ENCODE data around the gene TRMT2B. TPM values are rescaled to one million over a fixed set of nuclear protein-coding genes. Genes with fewer than 3 reads are reported as not detected.

Gene TRMT2B
- total RNA-seq, 1 donor from 2014 or later: 20.5 TPM

- Mint-ChIP-seq H3K27me3 (no peaks in the 10 kb centered on the region), H3K9me3 (ENCODE audit: low read depth) (peaks cover 17% of the 10 kb centered on the region), H3K4me3 (ENCODE audit: low read depth) (no peak overlapping the region), H3K36me3 (ENCODE audit: insufficient read depth) (no peaks in the 10 kb centered on the region), H3K27ac (no peak overlapping the region), H3K4me1 (ENCODE audit: low read depth) (peaks cover 2% of the 10 kb centered on the region)
- DNase-seq (ENCODE audit: low spot score, unreplicated experiment): no peak
- TF ChIP-seq, protein P1, sequence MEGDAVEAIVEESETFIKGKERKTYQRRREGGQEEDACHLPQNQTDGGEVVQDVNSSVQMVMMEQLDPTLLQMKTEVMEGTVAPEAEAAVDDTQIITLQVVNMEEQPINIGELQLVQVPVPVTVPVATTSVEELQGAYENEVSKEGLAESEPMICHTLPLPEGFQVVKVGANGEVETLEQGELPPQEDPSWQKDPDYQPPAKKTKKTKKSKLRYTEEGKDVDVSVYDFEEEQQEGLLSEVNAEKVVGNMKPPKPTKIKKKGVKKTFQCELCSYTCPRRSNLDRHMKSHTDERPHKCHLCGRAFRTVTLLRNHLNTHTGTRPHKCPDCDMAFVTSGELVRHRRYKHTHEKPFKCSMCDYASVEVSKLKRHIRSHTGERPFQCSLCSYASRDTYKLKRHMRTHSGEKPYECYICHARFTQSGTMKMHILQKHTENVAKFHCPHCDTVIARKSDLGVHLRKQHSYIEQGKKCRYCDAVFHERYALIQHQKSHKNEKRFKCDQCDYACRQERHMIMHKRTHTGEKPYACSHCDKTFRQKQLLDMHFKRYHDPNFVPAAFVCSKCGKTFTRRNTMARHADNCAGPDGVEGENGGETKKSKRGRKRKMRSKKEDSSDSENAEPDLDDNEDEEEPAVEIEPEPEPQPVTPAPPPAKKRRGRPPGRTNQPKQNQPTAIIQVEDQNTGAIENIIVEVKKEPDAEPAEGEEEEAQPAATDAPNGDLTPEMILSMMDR (IDR thresholded peaks at IDR 0.05; ENCODE audit: unreplicated experiment): no peak
Observed at GRCh38 chrX:100980608-100981497, 71.1 kb downstream of the TRMT2B start.

GRCh38 chrX:100979881-100980607 is 71.9 kb downstream of the TRMT2B start:
- Mint-ChIP-seq H3K27me3 (no peaks in the 10 kb centered on the region), H3K27ac (no peak overlapping the region), H3K9me3 (ENCODE audit: low read depth) (peaks cover 16% of the 10 kb centered on the region), H3K4me3 (ENCODE audit: low read depth) (no peak overlapping the region), H3K4me1 (ENCODE audit: low read depth) (peaks cover 1% of the 10 kb centered on the region), H3K36me3 (ENCODE audit: insufficient read depth) (no peaks in the 10 kb centered on the region)
- no peak for DNase-seq (ENCODE audit: low spot score, unreplicated experiment)
- TF ChIP-seq, protein P1 (IDR thresholded peaks at IDR 0.05; ENCODE audit: unreplicated experiment): no peak

DNA sequence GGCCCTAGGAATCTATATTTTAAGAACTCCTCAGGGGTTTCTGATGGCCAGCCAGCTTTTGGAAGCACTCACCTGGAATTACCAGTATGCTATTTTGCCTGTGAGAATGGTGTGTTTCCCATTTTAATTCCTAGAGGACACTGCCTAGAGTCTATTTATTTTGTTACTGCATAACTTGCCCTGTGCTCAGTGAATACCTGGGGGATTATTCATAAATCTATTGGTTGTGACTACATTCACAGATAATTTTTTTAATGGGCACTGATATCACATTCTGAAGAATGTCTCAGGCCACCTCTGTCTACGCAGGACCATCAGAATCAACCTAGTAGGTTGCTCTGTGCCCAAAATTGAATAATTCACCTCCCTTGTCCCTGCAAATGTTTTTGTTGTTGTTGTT is 75.7 kb downstream of the TRMT2B start:
- Mint-ChIP-seq H3K27me3 (no peaks in the 10 kb centered on the region), H3K9me3 (ENCODE audit: low read depth) (peaks cover 21% of the 10 kb centered on the region), H3K4me1 (ENCODE audit: low read depth) (no peaks in the 10 kb centered on the region)

GRCh38 chrX:100975212-100975611 is 76.7 kb downstream of the TRMT2B start:
- TF ChIP-seq, protein P1 (IDR thresholded peaks at IDR 0.05; ENCODE audit: unreplicated experiment): no peak
- peaks cover 3% of the 10 kb centered on the region for H3K36me3 Mint-ChIP-seq (ENCODE audit: insufficient read depth)
- H3K9me3 Mint-ChIP-seq (ENCODE audit: low read depth): peaks cover 21% of the 10 kb centered on the region
- no peak overlapping the region for H3K4me3 Mint-ChIP-seq (ENCODE audit: low read depth)
- H3K4me1 Mint-ChIP-seq (ENCODE audit: low read depth): no peaks in the 10 kb centered on the region
- no peak overlapping the region for H3K27ac Mint-ChIP-seq
- no peaks in the 10 kb centered on the region for H3K27me3 Mint-ChIP-seq
- no peak for DNase-seq (ENCODE audit: low spot score, unreplicated experiment)

More for the DNA sequence above, 75.7 kb downstream of the TRMT2B start:
- Mint-ChIP-seq H3K36me3 (ENCODE audit: insufficient read depth) (peaks cover 3% of the 10 kb centered on the region), H3K27ac (no peak overlapping the region), H3K4me3 (ENCODE audit: low read depth) (no peak overlapping the region)
- TF ChIP-seq, protein P1 (IDR thresholded peaks at IDR 0.05; ENCODE audit: unreplicated experiment): no peak
- DNase-seq (ENCODE audit: low spot score, unreplicated experiment): no peak

GRCh38 chrX:100973411-100973810 is 78.5 kb downstream of the TRMT2B start:
- peaks cover 3% of the 10 kb centered on the region for H3K36me3 Mint-ChIP-seq (ENCODE audit: insufficient read depth)
- no peak overlapping the region for H3K4me3 Mint-ChIP-seq (ENCODE audit: low read depth)
- TF ChIP-seq, protein P1 (IDR thresholded peaks at IDR 0.05; ENCODE audit: unreplicated experiment): no peak
- no peaks in the 10 kb centered on the region for H3K4me1 Mint-ChIP-seq (ENCODE audit: low read depth)
- H3K9me3 Mint-ChIP-seq (ENCODE audit: low read depth): peaks cover 17% of the 10 kb centered on the region
- no peaks in the 10 kb centered on the region for H3K27me3 Mint-ChIP-seq
- no peak overlapping the region for H3K27ac Mint-ChIP-seq
- DNase-seq (ENCODE audit: low spot score, unreplicated experiment): no peak
